NCI-H1105 (cell line): ENCODE data around the gene SNCB.

Experiments
- DNase-seq: peaks from one replicate; lab custom pipeline; 2025; lab: John Stamatoyannopoulos, UW

Gene SNCB

GRCh38 chr5:176629853-176630680, at the start of gene SNCB, which contains the start of gene EIF4E1B:
SNCB (minus strand) TSS chr5:176630534; CDS start chr5:176629654, 880 bp downstream.
EIF4E1B (plus strand) TSS chr5:176630675; CDS start chr5:176642788, 12,113 bp downstream.
- peak; percentile 36 for DNase-seq

- DNase-seq: no peak
Observed at GRCh38 chr5:176679365-176680225, 49.3 kb upstream of the SNCB start.

- no peak for DNase-seq
Observed at GRCh38 chr5:176678584-176678983, 48.2 kb upstream of the SNCB start.

DNA sequence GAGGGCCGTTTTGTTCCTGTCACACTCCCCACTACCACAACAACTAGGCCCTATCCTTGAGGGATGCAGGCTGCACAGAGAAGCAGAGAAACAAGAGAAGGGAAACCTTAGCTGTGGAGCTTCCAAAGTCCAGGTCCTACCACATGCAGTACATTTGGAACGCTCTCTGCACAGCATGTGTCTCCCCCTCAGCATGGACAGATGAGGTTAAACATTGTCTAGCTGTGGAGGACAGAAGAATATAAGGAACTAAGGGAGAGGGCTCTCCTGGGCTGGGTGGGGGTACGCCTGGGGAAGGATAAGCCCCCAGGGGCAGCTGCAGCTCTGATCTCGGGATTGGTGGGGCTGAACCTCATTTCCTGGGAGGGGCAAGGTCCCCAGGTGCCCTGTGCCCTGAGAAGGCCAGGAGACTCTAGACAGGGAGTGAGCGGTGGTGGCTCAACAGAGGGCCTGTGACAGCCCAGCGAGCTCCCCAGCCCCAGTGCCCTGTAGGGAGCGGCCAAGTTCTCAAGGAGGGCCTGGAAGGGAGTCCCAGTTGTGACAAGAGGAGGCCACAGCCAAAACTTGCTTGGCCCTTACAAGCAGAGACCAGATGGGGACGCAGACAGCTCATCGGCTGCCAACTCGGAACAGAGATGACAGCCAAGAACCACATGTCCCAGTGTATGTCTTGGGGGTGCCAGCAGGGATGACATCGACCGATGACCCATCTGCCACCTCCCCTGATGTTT, 47.0 kb upstream of the SNCB start:
- no peak for DNase-seq

DNA sequence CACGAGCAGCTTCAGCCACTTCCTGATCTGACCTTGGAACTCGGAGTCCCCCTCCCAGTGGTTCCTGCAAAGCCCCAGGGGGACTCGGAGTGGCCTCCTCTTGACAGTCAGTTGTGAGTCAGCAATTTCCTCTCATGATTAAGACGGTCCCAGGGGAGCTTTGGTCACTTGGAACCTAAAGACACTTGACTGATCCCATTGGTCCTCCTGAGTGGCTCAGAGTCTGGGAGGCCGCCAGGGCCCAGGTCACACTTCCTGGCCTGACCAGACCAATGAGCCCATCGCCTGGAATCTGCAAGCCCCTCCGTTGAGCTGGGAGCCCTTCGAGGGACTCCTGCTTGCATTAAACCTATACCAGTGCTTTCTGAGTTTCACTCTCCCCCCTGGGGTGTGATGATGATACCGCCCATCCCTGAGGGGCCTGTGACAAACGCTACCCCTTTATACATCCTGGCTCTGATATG, 46.1 kb upstream of the SNCB start:
- no peak for DNase-seq

DNA sequence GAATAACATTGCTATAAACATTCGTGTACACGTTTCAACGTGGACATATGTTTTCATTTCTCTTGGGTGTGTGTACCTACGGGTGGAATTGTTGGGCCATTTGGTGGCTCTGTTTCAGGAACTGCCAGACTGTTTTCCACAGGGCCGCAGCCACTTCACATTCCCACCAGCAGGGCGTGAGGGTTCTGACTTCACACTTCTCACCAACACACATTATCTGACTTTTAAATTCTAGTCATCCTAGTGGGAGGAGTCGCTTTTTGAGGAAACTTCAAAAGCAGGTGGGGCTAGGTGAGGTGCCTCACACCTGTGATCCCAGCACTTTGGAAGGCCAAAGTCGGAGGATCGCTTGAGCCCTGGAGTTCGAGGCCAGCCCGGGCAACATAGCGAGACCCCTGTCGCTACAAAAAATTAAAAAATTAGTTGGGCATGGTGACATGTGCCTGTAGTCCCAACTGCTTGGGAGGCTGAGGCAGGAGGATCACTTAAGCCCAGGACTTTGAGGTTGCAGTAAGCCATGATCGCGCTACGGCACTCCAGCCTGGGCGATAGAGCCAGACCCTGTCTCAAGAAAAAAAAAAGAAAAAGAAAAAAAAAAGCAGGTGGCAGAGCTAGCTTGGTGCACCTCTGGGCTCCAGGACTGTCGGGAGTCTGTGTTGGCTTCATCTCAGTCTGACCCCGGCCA, 45.5 kb upstream of the SNCB start:
- DNase-seq: no peak

DNA sequence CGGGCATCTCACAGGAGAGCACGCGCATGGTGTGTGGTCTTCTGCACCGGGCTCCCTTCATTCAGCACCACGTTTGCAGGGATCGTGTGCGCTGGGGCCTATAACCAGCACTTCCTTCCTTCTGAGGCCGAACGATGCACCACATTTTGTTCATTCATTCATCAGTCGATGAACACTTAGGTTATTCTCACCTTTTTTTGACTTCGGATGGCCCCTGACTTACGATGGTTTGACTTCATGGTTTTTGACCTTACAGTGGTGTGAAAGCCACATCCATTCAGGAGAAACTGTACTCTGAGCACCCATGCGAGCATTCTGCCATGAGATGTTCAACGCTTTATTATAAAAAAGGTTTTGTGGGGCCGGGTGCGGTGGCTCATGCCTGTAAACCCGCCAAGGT, 44.5 kb upstream of the SNCB start:
- no peak for DNase-seq

GRCh38 chr5:176673651-176674583, 43.6 kb upstream of the SNCB start:
- DNase-seq: no peak

DNA sequence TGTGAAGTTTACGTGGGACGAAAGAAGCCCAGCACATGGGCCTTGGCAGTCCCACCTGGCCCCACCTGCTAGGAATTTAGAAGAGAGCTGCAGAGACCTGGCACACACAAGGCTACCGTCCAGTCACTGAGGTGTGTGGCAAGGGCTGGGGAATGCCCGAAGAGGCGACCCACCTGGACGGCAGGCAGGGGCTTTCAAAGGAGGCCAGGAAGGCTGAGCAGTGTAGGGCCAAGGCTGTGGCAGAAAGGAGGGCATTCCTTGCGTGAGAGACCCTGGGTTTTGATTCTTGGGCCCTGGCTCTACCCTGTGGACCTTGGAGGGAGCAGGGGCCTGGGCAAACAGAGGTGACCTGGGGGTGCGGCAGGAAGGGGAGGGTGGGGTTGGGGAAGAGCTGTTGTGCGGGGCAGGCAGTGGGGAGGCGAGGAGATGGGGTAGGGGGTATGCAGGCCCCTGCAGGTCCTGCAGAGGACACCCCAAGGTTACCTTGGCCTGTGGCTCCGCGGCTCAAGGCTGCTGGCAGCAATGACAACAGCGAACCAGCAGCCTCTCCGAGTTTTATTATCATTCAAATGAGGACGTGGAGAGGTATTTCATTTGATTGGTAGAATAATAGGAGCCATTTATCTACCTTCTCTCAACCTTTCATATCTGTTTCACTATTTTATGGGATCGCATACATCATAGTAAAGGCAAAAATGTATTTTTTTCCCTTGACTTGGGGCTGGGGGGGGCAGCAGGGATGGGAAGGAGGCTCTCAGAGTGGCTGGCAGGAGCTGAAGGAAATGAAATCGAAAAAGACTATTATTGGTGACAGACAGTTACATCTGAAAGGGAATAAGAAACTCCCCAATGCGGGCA, 41.8 kb upstream of the SNCB start:
- DNase-seq: no peak

DNA sequence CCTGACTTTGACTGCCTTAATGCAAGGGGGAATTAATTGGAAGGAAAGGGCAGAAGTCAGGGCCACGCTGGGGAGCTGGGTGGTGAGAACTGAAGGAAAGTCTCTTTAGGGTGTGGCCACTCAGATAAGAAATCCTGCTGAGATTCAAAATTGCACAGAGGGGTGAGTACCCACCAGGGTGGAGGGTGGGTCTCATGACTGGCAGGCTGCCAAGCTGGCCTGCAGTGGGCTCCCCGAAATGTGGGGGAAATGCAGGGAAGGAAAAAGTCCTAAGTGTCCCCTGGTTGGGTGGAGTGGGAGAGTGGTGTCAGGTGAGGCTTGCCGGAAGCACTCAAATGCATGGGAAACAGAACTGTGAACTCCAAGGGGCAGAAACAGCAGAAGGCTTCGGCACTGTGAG, 41.1 kb upstream of the SNCB start:
- no peak for DNase-seq

DNA sequence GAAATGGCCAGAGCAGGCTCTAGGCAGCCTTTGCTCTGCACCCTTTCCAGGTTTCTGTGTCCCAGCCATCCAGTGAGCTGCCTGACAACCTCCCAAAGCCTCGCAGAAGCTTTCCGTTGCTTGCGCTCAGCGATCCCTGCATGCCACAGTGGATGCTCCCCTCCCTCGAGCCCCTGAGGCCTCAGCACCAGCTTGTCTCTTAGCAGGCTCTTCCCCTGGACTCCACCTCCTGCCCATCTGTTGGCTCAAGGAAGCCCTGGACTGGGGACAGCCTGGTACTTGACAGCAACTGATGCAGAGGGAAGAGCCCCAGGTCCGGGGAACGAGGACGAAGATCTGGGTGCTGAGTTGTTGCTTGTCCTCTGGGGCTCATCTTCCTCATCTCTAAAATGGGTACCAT, 40.1 kb upstream of the SNCB start:
- DNase-seq: no peak

DNA sequence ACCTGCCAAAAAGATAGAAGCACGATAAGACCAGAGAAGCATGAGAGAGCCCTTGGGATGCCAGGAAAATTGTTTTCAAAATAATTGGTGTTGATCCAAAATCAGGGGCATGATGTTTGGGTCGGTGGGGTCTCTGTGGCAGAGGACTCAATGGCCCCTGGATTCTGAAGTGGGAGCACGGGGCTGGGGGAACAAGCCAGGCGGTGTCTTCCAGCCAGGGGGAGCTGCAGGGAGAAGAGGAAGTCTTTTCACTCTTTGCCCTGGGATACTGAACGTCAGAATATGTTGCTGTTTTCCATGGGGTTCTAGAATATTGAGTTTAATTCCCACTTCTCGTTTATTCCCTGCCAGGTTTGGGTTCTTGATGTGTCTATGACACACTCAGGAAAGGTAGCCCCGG, 37.3 kb upstream of the SNCB start:
- DNase-seq: no peak

- no peak for DNase-seq
Observed at GRCh38 chr5:176665517-176665916, 35.2 kb upstream of the SNCB start.

GRCh38 chr5:176664886-176665285, 34.6 kb upstream of the SNCB start:
- DNase-seq: no peak

GRCh38 chr5:176664479-176664878, 34.1 kb upstream of the SNCB start:
- DNase-seq: no peak

DNA sequence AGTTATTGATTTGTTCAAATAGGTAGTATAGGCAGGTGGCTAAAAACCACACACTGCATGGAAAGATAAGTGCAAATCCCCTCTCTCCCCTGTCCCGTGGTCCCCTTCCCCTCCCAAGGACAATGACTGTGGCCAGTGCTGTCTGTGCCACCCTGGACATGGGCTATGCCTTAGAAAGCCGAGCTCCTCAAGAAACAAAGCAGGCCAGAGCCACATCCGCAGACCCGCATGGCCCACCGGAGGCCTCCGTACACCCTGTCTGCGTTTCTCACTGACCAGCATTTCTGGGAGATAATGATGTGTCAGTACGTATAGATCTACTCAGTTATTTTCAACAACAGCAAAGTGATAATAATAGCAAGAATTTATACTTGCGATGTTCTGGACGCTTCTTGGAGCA, 33.2 kb upstream of the SNCB start:
- DNase-seq: no peak

DNA sequence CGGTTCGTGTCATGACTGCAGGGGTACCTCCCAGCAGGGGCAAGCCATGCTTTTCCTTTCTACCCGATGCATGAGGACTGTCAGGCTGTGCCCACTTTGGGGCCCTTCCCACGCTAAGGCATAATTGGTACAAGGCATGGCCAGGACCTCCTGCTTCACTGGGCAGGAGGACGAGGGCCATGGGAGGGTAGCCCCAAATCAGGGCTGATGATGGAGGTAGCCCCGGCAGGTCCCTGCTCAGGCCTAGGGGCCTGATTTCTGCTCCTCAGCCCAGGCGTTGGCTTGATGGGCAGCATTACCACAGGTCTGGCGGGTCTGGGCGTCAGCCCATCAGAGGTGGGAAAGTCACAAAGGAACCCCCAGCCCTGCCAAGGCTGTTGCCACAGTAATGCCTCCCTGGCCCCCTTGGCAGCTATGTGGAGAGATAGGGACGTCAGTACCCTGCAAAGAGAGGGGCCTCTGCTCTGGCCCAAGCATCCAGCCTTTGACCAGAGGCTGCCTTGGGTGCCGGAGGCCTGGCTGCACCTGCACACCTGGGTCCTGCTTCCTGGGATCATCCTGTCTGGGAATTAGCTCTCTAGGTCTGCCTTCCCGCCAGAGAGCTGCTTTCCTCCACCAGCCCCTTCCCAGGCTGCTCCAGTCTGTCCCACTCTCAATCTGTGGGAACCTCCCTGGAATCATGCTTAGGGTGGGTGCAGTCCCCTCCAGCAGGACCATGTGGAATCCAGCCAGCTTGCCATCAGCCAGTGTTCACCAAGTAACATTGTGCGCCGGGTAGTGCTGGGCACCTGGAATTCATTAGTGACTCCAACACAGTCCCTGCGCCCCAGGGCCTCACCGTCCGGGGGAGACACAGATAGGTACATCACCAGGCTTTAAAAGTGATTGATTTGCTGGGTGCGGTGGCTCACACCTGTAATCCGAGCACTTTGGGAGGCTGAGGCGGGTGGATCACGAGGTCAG, 32.3 kb upstream of the SNCB start:
- DNase-seq: no peak

GRCh38 chr5:176661676-176662075, 31.3 kb upstream of the SNCB start:
- DNase-seq: no peak
